SK-N-SH (cell line): Measurements from ENCODE around the gene HTN3. TPM values are rescaled to one million over a fixed set of nuclear protein-coding genes. Genes with fewer than 3 reads are reported as not detected.

Experiments used
- CTCF ChIA-PET: fragments of 300-600, 350-600 bp; formaldehyde crosslinking; extraction: SDS; loops from one replicate; lab custom pipeline; 2021; lab: Yijun Ruan, JAX
- POLR2A ChIA-PET: fragments of 350-600 bp; sonication (Branson Sonifier 250); formaldehyde crosslinking; extraction: SDS; loops from one replicate; lab custom pipeline; 2020; ENCODE audit warnings: antibody characterized with exemption, inconsistent platforms; lab: Yijun Ruan, JAX
- DNase-seq: peaks from one replicate; pipeline ENCODE4 v3.0.0; 2012
- H2AFZ ChIP-seq: fragments of 200-600 bp; sonication (generic); 2 replicates; pipeline ENCODE4 v1.8.1; 2016; ENCODE audit warnings: antibody characterized with exemption, mild to moderate bottlenecking, low read depth
- H3F3A ChIP-seq: fragments of 200-600 bp; sonication (generic); replicated peaks from 2 replicates; pipeline ENCODE3; 2016; ENCODE audit warnings: antibody characterized with exemption, mild to moderate bottlenecking; ENCODE audit not compliant: insufficient read depth
- H3K27ac ChIP-seq, 2 experiments: fragments of 200-500 bp in 1 of 2; fragments of 200-600 bp in 1 of 2; sonication (Bioruptor generic) in 1 of 2; sonication (generic), shearing (Covaris generic) in 1 of 2; 2 replicates each; pipeline versions ENCODE4 v1.5.1 to v1.6.1; 2014 to 2016; ENCODE audit warnings: low read depth in 2 of 2, inconsistent platforms in 1 of 2, low read length in 1 of 2, mild to moderate bottlenecking in 1 of 2, mixed read lengths in 1 of 2
- H3K27me3 ChIP-seq: fragments of 200-600 bp; sonication (generic), shearing (Covaris generic); 2 replicates; pipeline ENCODE4 v1.6.1; 2016; ENCODE audit warnings: mixed run types; ENCODE audit not compliant: insufficient read depth
- H3K36me3 ChIP-seq, 2 experiments: fragments of 200-500 bp in 1 of 2; fragments of 200-600 bp in 1 of 2; sonication (Bioruptor generic) in 1 of 2; sonication (generic) in 1 of 2; replicated peaks in 1 of 2; 2 replicates each; pipeline versions ENCODE3 to v1.5.1; 2014 to 2016; ENCODE audit warnings: low read length in 1 of 2, mild to moderate bottlenecking in 1 of 2; ENCODE audit not compliant: insufficient read depth in 2 of 2, control insufficient read depth in 1 of 2
- H3K4me1 ChIP-seq, 2 experiments: fragments of 200-500 bp in 1 of 2; fragments of 200-600 bp in 1 of 2; sonication (Bioruptor generic) in 1 of 2; sonication (generic), shearing (Covaris generic) in 1 of 2; 2 replicates each; pipeline versions ENCODE4 v1.5.1 to v1.6.1; 2014 to 2016; ENCODE audit warnings: low read depth in 1 of 2, low read length in 1 of 2, mixed run types in 1 of 2; ENCODE audit not compliant: insufficient read depth in 2 of 2, control insufficient read depth in 1 of 2
- H3K4me2 ChIP-seq: fragments of 200-600 bp; sonication (generic), shearing (Covaris generic); 2 replicates; pipeline ENCODE4 v1.6.1; 2017; ENCODE audit warnings: mixed run types
- H3K4me3 ChIP-seq, 2 experiments: fragments of 200-500 bp in 1 of 2; fragments of 200-600 bp in 1 of 2; sonication (Bioruptor generic) in 1 of 2; sonication (generic), shearing (Covaris generic) in 1 of 2; 2 replicates each; pipeline versions ENCODE4 v1.5.1 to v1.8.1; 2014 to 2016; ENCODE audit warnings: low read depth in 2 of 2, inconsistent platforms in 1 of 2, low read length in 1 of 2, mild to moderate bottlenecking in 1 of 2, mixed read lengths in 1 of 2, moderate library complexity in 1 of 2
- H3K79me2 ChIP-seq: fragments of 200-600 bp; sonication (generic); 2 replicates; pipeline ENCODE4 v1.8.1; 2017; ENCODE audit warnings: mild to moderate bottlenecking; ENCODE audit not compliant: insufficient read depth
- H3K9ac ChIP-seq: fragments of 200-600 bp; sonication (generic); 2 replicates; pipeline ENCODE4 v1.6.1; 2017; ENCODE audit warnings: mixed run types
- H3K9me2 ChIP-seq: fragments of 200-600 bp; sonication (generic); 2 replicates; pipeline ENCODE4 v1.6.1; 2017; ENCODE audit warnings: mixed run types
- H3K9me3 ChIP-seq: fragments of 200-600 bp; sonication (generic); 2 replicates; pipeline ENCODE4 v1.6.1; 2017; ENCODE audit warnings: mixed run types, mild to moderate bottlenecking, moderate library complexity
- H4K20me1 ChIP-seq: fragments of 200-600 bp; sonication (generic); 2 replicates; pipeline ENCODE4 v1.6.1; 2017; ENCODE audit warnings: mild to moderate bottlenecking, mixed run types; ENCODE audit not compliant: insufficient read depth
- IRF3 ChIP-seq: fragments of 150-350 bp; IDR thresholded peaks from 2 replicates; pipeline ENCODE4 v1.6.1; 2016; ENCODE audit warnings: mild to moderate bottlenecking, low read depth, low read length
- JUND ChIP-seq: IDR thresholded peaks from 2 replicates; pipeline ENCODE4 v1.4.0; 2012
- MXI1 ChIP-seq: IDR thresholded peaks from 2 replicates; pipeline ENCODE4 v1.6.1; 2012; ENCODE audit warnings: mild to moderate bottlenecking, low read depth, low read length, improper control_type of control experiment
- NFIC ChIP-seq: IDR thresholded peaks from 2 replicates; pipeline ENCODE4 v1.4.0; 2012; ENCODE audit warnings: borderline replicate concordance
- PBX3 ChIP-seq: IDR thresholded peaks from 2 replicates; pipeline ENCODE4; 2012
- RXRA ChIP-seq: IDR thresholded peaks from 2 replicates; pipeline ENCODE4 v1.4.0; 2012; ENCODE audit warnings: low read depth, mild to moderate bottlenecking, borderline replicate concordance
- TAF1 ChIP-seq: IDR thresholded peaks from 2 replicates; pipeline ENCODE4 v1.6.1; 2012; ENCODE audit warnings: low read depth, mild to moderate bottlenecking, low read length, moderate library complexity, borderline replicate concordance
- USF1 ChIP-seq: IDR thresholded peaks from 2 replicates; pipeline ENCODE4 v1.4.0; 2012; ENCODE audit warnings: low read depth, borderline replicate concordance
- WGBS: methylation state at CpG from one replicate; pipeline ENCODE4 v1.1.6; 2017; ENCODE audit warnings: low lambda C conversion rate; 5-methylcytosine and 5-hydroxymethylcytosine counted together
- polyA plus RNA-seq, 3 experiments: library from polyadenylated mRNA; depleted of rRNA; stranded (reverse); fragments of >200 nt; gene quantifications; 2 replicates each; pipeline ENCODE4 v1.2.3, GENCODE V29; 2012
- TF ChIP-seq, protein P1 (sequence below): IDR thresholded peaks from 2 replicates; pipeline ENCODE4 v1.6.1; 2012; ENCODE audit warnings: mild to moderate bottlenecking, low read depth, low read length, moderate library complexity

HTN3 gene
- polyA plus RNA-seq, 1 of the 3 experiments (the other 2 are of a cell fraction), result not detected

- Histone ChIP-seq H4K20me1 (no peaks in the 10 kb centered on the region), H2AFZ (no peak overlapping the region), H3F3A (no peaks in the 10 kb centered on the region), H3K4me3 (no peak overlapping the region), H3K4me2 (no peak overlapping the region), H3K9me2 (no peaks in the 10 kb centered on the region), H3K9ac (no peak overlapping the region), H3K79me2 (no peaks in the 10 kb centered on the region), H3K36me3 (no peaks in the 10 kb centered on the region), H3K9me3 (no peaks in the 10 kb centered on the region), H3K27me3 (no peaks in the 10 kb centered on the region), H3K4me1 (no peaks in the 10 kb centered on the region), H3K27ac (no peak overlapping the region)
- TF ChIP-seq NFIC, result no peak
- no peak for TF ChIP-seq PBX3
- no peak for TF ChIP-seq USF1
- no peak for TF ChIP-seq JUND
- TF ChIP-seq, protein P1, sequence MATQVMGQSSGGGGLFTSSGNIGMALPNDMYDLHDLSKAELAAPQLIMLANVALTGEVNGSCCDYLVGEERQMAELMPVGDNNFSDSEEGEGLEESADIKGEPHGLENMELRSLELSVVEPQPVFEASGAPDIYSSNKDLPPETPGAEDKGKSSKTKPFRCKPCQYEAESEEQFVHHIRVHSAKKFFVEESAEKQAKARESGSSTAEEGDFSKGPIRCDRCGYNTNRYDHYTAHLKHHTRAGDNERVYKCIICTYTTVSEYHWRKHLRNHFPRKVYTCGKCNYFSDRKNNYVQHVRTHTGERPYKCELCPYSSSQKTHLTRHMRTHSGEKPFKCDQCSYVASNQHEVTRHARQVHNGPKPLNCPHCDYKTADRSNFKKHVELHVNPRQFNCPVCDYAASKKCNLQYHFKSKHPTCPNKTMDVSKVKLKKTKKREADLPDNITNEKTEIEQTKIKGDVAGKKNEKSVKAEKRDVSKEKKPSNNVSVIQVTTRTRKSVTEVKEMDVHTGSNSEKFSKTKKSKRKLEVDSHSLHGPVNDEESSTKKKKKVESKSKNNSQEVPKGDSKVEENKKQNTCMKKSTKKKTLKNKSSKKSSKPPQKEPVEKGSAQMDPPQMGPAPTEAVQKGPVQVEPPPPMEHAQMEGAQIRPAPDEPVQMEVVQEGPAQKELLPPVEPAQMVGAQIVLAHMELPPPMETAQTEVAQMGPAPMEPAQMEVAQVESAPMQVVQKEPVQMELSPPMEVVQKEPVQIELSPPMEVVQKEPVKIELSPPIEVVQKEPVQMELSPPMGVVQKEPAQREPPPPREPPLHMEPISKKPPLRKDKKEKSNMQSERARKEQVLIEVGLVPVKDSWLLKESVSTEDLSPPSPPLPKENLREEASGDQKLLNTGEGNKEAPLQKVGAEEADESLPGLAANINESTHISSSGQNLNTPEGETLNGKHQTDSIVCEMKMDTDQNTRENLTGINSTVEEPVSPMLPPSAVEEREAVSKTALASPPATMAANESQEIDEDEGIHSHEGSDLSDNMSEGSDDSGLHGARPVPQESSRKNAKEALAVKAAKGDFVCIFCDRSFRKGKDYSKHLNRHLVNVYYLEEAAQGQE, result no peak
- no peak for TF ChIP-seq MXI1
- no peak for TF ChIP-seq RXRA
- TF ChIP-seq IRF3, result no peak
- no peak for DNase-seq
- POLR2A ChIA-PET, result no interaction called here
- 0% methylated on average over 1 of the region's 1 CpG for WGBS
- CTCF ChIA-PET, result no interaction called here
Measured at GRCh38 chr4:70000711-70001110, 27.5 kb upstream of the HTN3 start.

GRCh38 chr4:70002507-70002906 lies 25.8 kb upstream of the HTN3 start:
- no peak for TF ChIP-seq JUND
- no peak for TF ChIP-seq TAF1
- no peaks in the 10 kb centered on the region for H3K9me2 ChIP-seq
- H3K36me3 ChIP-seq, result no peaks in the 10 kb centered on the region
- H3K4me3 ChIP-seq, result no peak overlapping the region
- ChIA-PET POLR2A (no interaction called here), CTCF (no interaction called here)
- H3K27me3 ChIP-seq, result no peaks in the 10 kb centered on the region
- no peak overlapping the region for H2AFZ ChIP-seq
- no peak overlapping the region for H3K4me2 ChIP-seq
- H3K79me2 ChIP-seq, result no peaks in the 10 kb centered on the region
- no peaks in the 10 kb centered on the region for H4K20me1 ChIP-seq
- H3K27ac ChIP-seq, result no peak overlapping the region
- no peaks in the 10 kb centered on the region for H3K4me1 ChIP-seq
- no peaks in the 10 kb centered on the region for H3K9me3 ChIP-seq
- no peak overlapping the region for H3K9ac ChIP-seq
- no peak for DNase-seq
- H3F3A ChIP-seq, result no peaks in the 10 kb centered on the region
